Activated T-cell treated with anti-CD3 and anti-CD28 coated beads, Interleukin-2, amount 50 U/mL, for 48 hours (primary cell): ENCODE data around the gene LHPP.
A peak's percentile ranks its signal among the peaks of the same experiment; 100 is the strongest.

Experiments used
- DNase-seq, 2 experiments: peaks; one replicate each; pipeline ENCODE4 v3.0.0-alpha.2; 2020

The LHPP gene

GRCh38 chr10:124648738-124649137 is 187.1 kb downstream of the LHPP start:
- peak; percentile 70 to 71 for DNase-seq

GRCh38 chr10:124649214-124649613 is 187.6 kb downstream of the LHPP start:
- DNase-seq: no peak

- DNase-seq: no peak
Observed at GRCh38 chr10:124650263-124650662, 188.6 kb downstream of the LHPP start.

GRCh38 chr10:124650820-124651401 is 189.3 kb downstream of the LHPP start:
- peak; percentile 70 to 74 for DNase-seq

- DNase-seq: no peak
Observed at GRCh38 chr10:124651402-124651891, 189.8 kb downstream of the LHPP start.

- no peak for DNase-seq
Observed at GRCh38 chr10:124652200-124652599, 190.6 kb downstream of the LHPP start.

- DNase-seq: no peak
Observed at GRCh38 chr10:124652701-124653100, 191.1 kb downstream of the LHPP start.

- no peak for DNase-seq
Observed at GRCh38 chr10:124653311-124653710, 191.7 kb downstream of the LHPP start.

- DNase-seq: no peak
Observed at GRCh38 chr10:124653811-124654651, 192.4 kb downstream of the LHPP start.

- no peak for DNase-seq
Observed at GRCh38 chr10:124654686-124655085, 193.1 kb downstream of the LHPP start.

GRCh38 chr10:124655191-124656112 is 193.8 kb downstream of the LHPP start:
- no peak for DNase-seq

GRCh38 chr10:124656113-124656490 is 194.5 kb downstream of the LHPP start:
- no peak for DNase-seq

- DNase-seq: no peak
Observed at GRCh38 chr10:124656541-124656940, 194.9 kb downstream of the LHPP start.

GRCh38 chr10:124657806-124658205 is 196.2 kb downstream of the LHPP start:
- no peak for DNase-seq

- no peak for DNase-seq
Observed at GRCh38 chr10:124658591-124659242, 197.1 kb downstream of the LHPP start.

- no peak for DNase-seq
Observed at GRCh38 chr10:124659380-124659779, 197.8 kb downstream of the LHPP start.

GRCh38 chr10:124660404-124661125 is 198.9 kb downstream of the LHPP start:
- DNase-seq: no peak

GRCh38 chr10:124661660-124662180 is 200.1 kb downstream of the LHPP start:
- no peak for DNase-seq

- DNase-seq: no peak
Observed at GRCh38 chr10:124663228-124663627, 201.6 kb downstream of the LHPP start.
